HEK293 (cell line): ENCODE results near the gene VWA5A.
"Not testable (repeated sequence)": the region's sequence is repeated elsewhere in the genome, so short reads cannot be mapped to it uniquely, and the experiment has no call there.

Experiments used
- CTCF ChIA-PET: fragments of 350-600 bp; formaldehyde crosslinking; extraction: SDS; loops from one replicate; lab custom pipeline; 2021; ENCODE audit warnings: antibody characterized with exemption; lab: Yijun Ruan, JAX
- POLR2A ChIA-PET: fragments of 300-600 bp; formaldehyde crosslinking; extraction: SDS; loops from one replicate; lab custom pipeline; 2020; ENCODE audit warnings: antibody characterized with exemption, inconsistent platforms; lab: Yijun Ruan, JAX
- H3K27ac ChIP-seq: fragments of 200-500 bp; sonication (Bioruptor generic); 2 replicates; pipeline ENCODE4 v1.5.1; 2014; ENCODE audit warnings: low read depth, low read length, control low read depth, inconsistent platforms; ENCODE audit errors: extremely low read depth
- H3K36me3 ChIP-seq, 2 experiments: fragments of 200-500 bp in 1 of 2; sonication (Bioruptor generic) in 1 of 2; 1 replicate in 1 of 2; 2 replicates in 1 of 2; pipeline ENCODE4 v1.5.1; 2014 to 2017; ENCODE audit warnings: inconsistent platforms in 2 of 2, low read length in 2 of 2; ENCODE audit not compliant: control insufficient read depth in 2 of 2, insufficient read depth in 1 of 2
- H3K4me1 ChIP-seq: fragments of 200-500 bp; sonication (Bioruptor generic); 2 replicates; pipeline ENCODE4 v1.5.1; 2014; ENCODE audit warnings: mild to moderate bottlenecking, low read length, inconsistent platforms; ENCODE audit not compliant: control insufficient read depth, insufficient read depth
- H3K4me3 ChIP-seq: 2 replicates; pipeline ENCODE4 v1.5.1; 2011; ENCODE audit warnings: low read depth, mild to moderate bottlenecking, control low read depth, low read length, moderate library complexity
- H3K9me3 ChIP-seq: fragments of 200-500 bp; sonication (Bioruptor generic); 2 replicates; pipeline ENCODE4 v1.5.1; 2014; ENCODE audit warnings: low read depth, low read length, inconsistent platforms; ENCODE audit not compliant: control insufficient read depth, insufficient read depth
- BCL11A ChIP-seq: fragments of 450-650 bp; formaldehyde crosslinking; IDR thresholded peaks from 2 replicates; pipeline ENCODE4 v1.5.1; 2016; ENCODE audit warnings: low read depth, missing biosample characterization, missing genetic modification characterization
- EGR2 ChIP-seq: fragments of 450-650 bp; formaldehyde crosslinking; IDR thresholded peaks from 2 replicates; pipeline ENCODE4 v1.5.1; 2016; ENCODE audit warnings: low read depth, missing biosample characterization, missing genetic modification characterization
- GLI2 ChIP-seq: fragments of 450-650 bp; formaldehyde crosslinking; IDR thresholded peaks from 2 replicates; pipeline ENCODE4; 2017; ENCODE audit warnings: missing biosample characterization, missing genetic modification characterization, low read depth, borderline replicate concordance
- HOXA7 ChIP-seq: sonication (generic); formaldehyde crosslinking; IDR thresholded peaks from 2 replicates; pipeline ENCODE4 v1.8.1; 2022; ENCODE audit warnings: missing genetic modification reagents, borderline replicate concordance
- HOXC10 ChIP-seq: sonication (generic); formaldehyde crosslinking; IDR thresholded peaks from 2 replicates; pipeline ENCODE4 v1.8.1; 2023; ENCODE audit warnings: mild to moderate bottlenecking, missing genetic modification reagents
- KLF8 ChIP-seq: fragments of 450-650 bp; formaldehyde crosslinking; IDR thresholded peaks from 2 replicates; pipeline ENCODE4 v1.5.1; 2016; ENCODE audit warnings: missing biosample characterization, missing genetic modification characterization
- SETDB1 ChIP-seq: IDR thresholded peaks from one replicate; pipeline ENCODE4 v1.6.1; 2017; ENCODE audit warnings: mild to moderate bottlenecking, low read length, moderate library complexity, mixed read lengths; ENCODE audit not compliant: insufficient read length
- SP2 ChIP-seq: fragments of 450-650 bp; formaldehyde crosslinking; IDR thresholded peaks from 2 replicates; pipeline ENCODE4 v1.5.1; 2016; ENCODE audit warnings: missing biosample characterization, missing genetic modification characterization
- TRIM28 ChIP-seq: IDR thresholded peaks from 2 replicates; pipeline ENCODE4 v1.6.1; 2011; ENCODE audit warnings: low read length, control low read depth, borderline replicate concordance
- WT1 ChIP-seq: fragments of 450-650 bp; formaldehyde crosslinking; IDR thresholded peaks from 2 replicates; pipeline ENCODE4 v1.5.1; 2016; ENCODE audit warnings: missing biosample characterization, missing genetic modification characterization
- ZBTB48 ChIP-seq: fragments of 450-650 bp; formaldehyde crosslinking; IDR thresholded peaks from 2 replicates; pipeline ENCODE4 v1.5.1; 2016; ENCODE audit warnings: missing biosample characterization, missing genetic modification characterization
- ZBTB7A ChIP-seq: fragments of 450-650 bp; formaldehyde crosslinking; IDR thresholded peaks from 2 replicates; pipeline ENCODE4 v1.5.1; 2016; ENCODE audit warnings: low read depth, missing biosample characterization, missing genetic modification characterization
- ZNF184 ChIP-seq: fragments of 450-650 bp; IDR thresholded peaks from 2 replicates; pipeline ENCODE4 v1.5.1; 2018; ENCODE audit warnings: missing biosample characterization, mild to moderate bottlenecking, missing genetic modification characterization
- ZNF19 ChIP-seq: fragments of 450-650 bp; formaldehyde crosslinking; IDR thresholded peaks from 2 replicates; pipeline ENCODE4; 2016; ENCODE audit warnings: missing biosample characterization, missing genetic modification characterization, low read depth
- ZNF223 ChIP-seq: fragments of 450-650 bp; formaldehyde crosslinking; IDR thresholded peaks from 2 replicates; pipeline ENCODE4 v1.5.1; 2016; ENCODE audit warnings: missing biosample characterization, missing genetic modification characterization
- ZNF266 ChIP-seq: fragments of 450-650 bp; formaldehyde crosslinking; IDR thresholded peaks from 2 replicates; pipeline ENCODE4 v1.5.1; 2016; ENCODE audit warnings: missing biosample characterization, missing genetic modification characterization, low read depth
- ZNF335 ChIP-seq: fragments of 450-650 bp; formaldehyde crosslinking; conservative IDR thresholded peaks from 2 replicates; pipeline ENCODE4 v1.5.1; 2016; ENCODE audit warnings: missing biosample characterization, missing genetic modification characterization
- ZNF623 ChIP-seq: fragments of 450-650 bp; formaldehyde crosslinking; IDR thresholded peaks from 2 replicates; pipeline ENCODE4 v1.5.1; 2016; ENCODE audit warnings: missing biosample characterization, missing genetic modification characterization
- ZNF626 ChIP-seq: fragments of 450-650 bp; sonication (Bioruptor Pico); formaldehyde crosslinking; IDR thresholded peaks from 2 replicates; pipeline ENCODE4 v1.5.1; 2018; ENCODE audit warnings: missing biosample characterization, missing genetic modification characterization, inconsistent platforms
- ZNF76 ChIP-seq: fragments of 450-650 bp; formaldehyde crosslinking; IDR thresholded peaks from 2 replicates; pipeline ENCODE4; 2016; ENCODE audit warnings: low read depth, missing biosample characterization, missing genetic modification characterization, borderline replicate concordance
- ZNF768 ChIP-seq: fragments of 450-650 bp; formaldehyde crosslinking; IDR thresholded peaks from 2 replicates; pipeline ENCODE4 v1.5.1; 2018; ENCODE audit warnings: missing biosample characterization, mild to moderate bottlenecking, missing genetic modification characterization
- ZNF830 ChIP-seq: fragments of 450-650 bp; IDR thresholded peaks from 2 replicates; pipeline ENCODE4 v1.5.0; 2018; ENCODE audit warnings: missing biosample characterization, missing genetic modification characterization, low read depth, mild to moderate bottlenecking, moderate library complexity
- TF ChIP-seq, protein P1 (sequence below): fragments of 450-650 bp; formaldehyde crosslinking; IDR thresholded peaks from 2 replicates; pipeline ENCODE4 v1.5.1; 2016; ENCODE audit warnings: missing biosample characterization, missing genetic modification characterization, low read depth
- TF ChIP-seq, protein P2 (sequence below): fragments of 450-650 bp; formaldehyde crosslinking; IDR thresholded peaks from 2 replicates; pipeline ENCODE4 v1.5.1; 2016; ENCODE audit warnings: missing biosample characterization, missing genetic modification characterization

Gene VWA5A

DNA sequence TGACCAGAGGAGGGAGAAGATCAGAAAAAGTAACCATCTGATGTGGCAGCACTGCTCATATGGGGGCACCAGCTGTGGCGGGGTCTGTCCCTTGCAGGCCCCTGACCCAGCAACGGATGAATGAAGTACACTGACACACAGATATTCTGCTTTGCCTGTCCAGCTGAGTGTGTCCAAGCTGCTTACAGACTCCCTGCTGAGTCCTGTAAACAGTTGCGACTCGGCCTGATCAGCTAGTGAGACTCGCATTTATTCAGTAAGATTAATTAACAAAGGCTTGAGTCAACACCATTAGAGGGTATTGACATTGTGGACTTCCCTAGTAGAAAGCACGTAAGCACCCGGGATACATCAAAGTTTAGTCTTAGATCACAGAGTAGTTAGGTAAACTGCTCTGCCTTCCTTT is 52.6 kb downstream of the VWA5A start (continued):
- TF ChIP-seq, protein P1, sequence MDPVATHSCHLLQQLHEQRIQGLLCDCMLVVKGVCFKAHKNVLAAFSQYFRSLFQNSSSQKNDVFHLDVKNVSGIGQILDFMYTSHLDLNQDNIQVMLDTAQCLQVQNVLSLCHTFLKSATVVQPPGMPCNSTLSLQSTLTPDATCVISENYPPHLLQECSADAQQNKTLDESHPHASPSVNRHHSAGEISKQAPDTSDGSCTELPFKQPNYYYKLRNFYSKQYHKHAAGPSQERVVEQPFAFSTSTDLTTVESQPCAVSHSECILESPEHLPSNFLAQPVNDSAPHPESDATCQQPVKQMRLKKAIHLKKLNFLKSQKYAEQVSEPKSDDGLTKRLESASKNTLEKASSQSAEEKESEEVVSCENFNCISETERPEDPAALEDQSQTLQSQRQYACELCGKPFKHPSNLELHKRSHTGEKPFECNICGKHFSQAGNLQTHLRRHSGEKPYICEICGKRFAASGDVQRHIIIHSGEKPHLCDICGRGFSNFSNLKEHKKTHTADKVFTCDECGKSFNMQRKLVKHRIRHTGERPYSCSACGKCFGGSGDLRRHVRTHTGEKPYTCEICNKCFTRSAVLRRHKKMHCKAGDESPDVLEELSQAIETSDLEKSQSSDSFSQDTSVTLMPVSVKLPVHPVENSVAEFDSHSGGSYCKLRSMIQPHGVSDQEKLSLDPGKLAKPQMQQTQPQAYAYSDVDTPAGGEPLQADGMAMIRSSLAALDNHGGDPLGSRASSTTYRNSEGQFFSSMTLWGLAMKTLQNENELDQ (tag by site-specific recombination) = no peak
- TF ChIP-seq ZNF830 (tag by site-specific recombination) (no peak), ZNF19 (tag by site-specific recombination) (no peak), EGR2 (tag by site-specific recombination) (no peak), HOXA7 (no peak), ZNF184 (no peak), ZBTB48 (tag by site-specific recombination) (no peak), SP2 (no peak)
- TF ChIP-seq, protein P2, sequence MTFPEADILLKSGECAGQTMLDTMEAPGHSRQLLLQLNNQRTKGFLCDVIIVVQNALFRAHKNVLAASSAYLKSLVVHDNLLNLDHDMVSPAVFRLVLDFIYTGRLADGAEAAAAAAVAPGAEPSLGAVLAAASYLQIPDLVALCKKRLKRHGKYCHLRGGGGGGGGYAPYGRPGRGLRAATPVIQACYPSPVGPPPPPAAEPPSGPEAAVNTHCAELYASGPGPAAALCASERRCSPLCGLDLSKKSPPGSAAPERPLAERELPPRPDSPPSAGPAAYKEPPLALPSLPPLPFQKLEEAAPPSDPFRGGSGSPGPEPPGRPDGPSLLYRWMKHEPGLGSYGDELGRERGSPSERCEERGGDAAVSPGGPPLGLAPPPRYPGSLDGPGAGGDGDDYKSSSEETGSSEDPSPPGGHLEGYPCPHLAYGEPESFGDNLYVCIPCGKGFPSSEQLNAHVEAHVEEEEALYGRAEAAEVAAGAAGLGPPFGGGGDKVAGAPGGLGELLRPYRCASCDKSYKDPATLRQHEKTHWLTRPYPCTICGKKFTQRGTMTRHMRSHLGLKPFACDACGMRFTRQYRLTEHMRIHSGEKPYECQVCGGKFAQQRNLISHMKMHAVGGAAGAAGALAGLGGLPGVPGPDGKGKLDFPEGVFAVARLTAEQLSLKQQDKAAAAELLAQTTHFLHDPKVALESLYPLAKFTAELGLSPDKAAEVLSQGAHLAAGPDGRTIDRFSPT (tag by site-specific recombination) = no peak

DNA sequence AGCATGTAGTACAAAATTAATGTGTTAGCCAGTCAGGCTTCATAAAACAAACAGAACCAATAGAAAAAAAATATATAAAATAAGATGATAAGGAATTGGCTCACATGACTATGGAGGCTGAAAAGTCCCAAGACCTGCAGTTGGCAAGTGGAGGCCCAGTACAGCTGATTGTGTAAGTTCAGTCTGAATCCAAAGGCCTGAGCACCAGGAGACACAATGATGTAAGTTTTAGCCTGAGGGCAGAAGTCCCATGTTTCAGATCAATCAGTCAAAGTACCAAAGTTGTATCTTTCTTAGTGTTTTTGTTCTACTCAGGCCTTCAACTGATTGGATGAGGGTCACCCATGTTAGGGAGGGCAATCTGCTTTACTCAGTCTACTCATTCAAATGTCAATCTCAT is 53.5 kb downstream of the VWA5A start:
- POLR2A ChIA-PET = no interaction called here
- Histone ChIP-seq H3K4me3 (no peak overlapping the region), H3K9me3 (no peaks in the 10 kb centered on the region)
- CTCF ChIA-PET = no interaction called here
- TF ChIP-seq ZNF626 (tag by site-specific recombination) (no peak), HOXC10 (CRISPR knock-in tag) (no peak)
- TF ChIP-seq, all 188 proteins: peak for 0
- no peaks in the 10 kb centered on the region for H3K4me1 ChIP-seq
- no peak overlapping the region for H3K27ac ChIP-seq
- no peaks in the 10 kb centered on the region for H3K36me3 ChIP-seq

DNA sequence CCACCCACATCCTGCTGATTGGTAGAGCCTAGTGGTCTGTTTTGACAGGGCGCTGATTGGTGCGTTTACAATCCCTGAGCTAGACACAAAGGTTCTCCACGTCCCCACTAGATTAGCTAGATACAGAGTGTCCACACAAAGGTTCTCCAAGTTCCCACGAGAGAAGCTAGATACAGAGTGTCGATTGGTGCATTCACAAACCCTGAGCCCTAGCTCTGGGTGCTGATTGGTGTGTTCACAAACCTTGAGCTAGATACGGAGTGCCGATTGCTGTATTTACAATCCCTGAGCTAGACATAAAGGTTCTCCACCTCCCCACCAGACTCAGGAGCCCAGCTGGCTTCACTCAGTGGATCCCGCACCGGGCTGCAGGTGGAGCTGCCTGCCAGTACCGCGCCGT is 55.1 kb downstream of the VWA5A start:
- H3K36me3 ChIP-seq, CTCF ChIA-PET, H3K4me1 ChIP-seq, POLR2A ChIA-PET, H3K4me3 ChIP-seq, H3K27ac ChIP-seq, H3K9me3 ChIP-seq: not testable (repeated sequence)

DNA sequence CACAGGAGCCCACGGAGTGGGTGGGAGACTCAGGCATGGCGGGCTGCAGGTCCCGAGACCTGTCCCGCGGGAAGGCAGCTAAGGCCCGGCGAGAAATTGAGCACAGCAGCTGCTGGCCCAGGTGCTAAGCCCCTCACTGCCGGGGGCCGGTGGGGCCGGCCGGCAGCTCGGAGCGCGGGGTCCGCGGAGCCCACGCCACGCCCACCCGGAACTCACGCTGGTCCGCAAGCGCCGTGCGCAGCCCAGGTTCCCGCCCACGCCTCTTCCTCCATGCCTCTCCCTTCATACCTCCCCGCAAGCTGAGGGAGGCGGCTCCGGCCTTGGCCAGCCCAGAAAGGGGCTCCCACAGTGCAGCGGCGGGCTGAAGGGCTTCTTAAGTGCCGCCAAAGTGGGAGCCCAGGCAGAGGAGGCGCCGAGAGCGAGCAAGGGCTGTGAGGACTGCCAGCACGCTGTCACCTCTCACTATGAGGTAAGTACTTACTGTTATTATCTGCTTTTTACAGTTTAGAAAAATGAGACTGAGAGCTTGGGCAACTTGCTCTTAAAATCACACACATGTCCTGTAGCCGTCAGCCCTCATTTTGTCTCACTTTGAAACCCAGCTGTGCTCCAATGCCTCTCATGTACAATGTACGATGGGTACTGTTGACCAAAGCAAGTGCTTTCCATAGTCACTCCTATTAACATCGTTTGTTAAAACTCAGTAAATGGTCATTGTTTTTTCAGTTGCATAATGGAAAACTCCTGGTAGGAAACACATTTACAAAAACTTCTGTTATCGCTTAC is 55.7 kb downstream of the VWA5A start:
- no peak for TF ChIP-seq GLI2 (tag by site-specific recombination)
- TF ChIP-seq ZNF266 (tag by site-specific recombination) = no peak
- TF ChIP-seq ZNF76 (tag by site-specific recombination) = no peak
- TF ChIP-seq ZNF223 = no peak
- TF ChIP-seq KLF8 = no peak
- no peak for TF ChIP-seq ZNF623 (tag by site-specific recombination)
- TF ChIP-seq ZNF768 = no peak
- no peak for TF ChIP-seq BCL11A (tag by site-specific recombination)
- no peak for TF ChIP-seq ZNF335 (tag by site-specific recombination)
- no peak for TF ChIP-seq SETDB1
- TF ChIP-seq WT1 (tag by site-specific recombination) = no peak
- no peak for TF ChIP-seq ZBTB7A (tag by site-specific recombination)
- TF ChIP-seq TRIM28 = no peak
- Histone ChIP-seq H3K27ac (no peak overlapping the region), H3K4me3 (no peak overlapping the region), H3K36me3 (no peaks in the 10 kb centered on the region), H3K4me1 (no peaks in the 10 kb centered on the region), H3K9me3 (no peaks in the 10 kb centered on the region)
- ChIA-PET POLR2A (no interaction called here), CTCF (interaction anchor here (0.6 to 0.7 kb wide), 3 partner anchors 14 to 186 kb away, joined by 3 to 4 read pairs (median 3); no protein-coding TSS in a partner anchor)
